Adrenal gland (tissue), 5 donors: ENCODE results near the gene IRF2BP2.

ENCODE experiments used
- POLR2A ChIP-seq, 2 donors: fragments of 450-650 bp; IDR thresholded peaks; one replicate each; pipeline ENCODE4 v1.6.1; 2017; ENCODE audit warnings: antibody characterized with exemption in 2 of 2, mild to moderate bottlenecking in 2 of 2, moderate library complexity in 1 of 2
- TF ChIP-seq, protein P1 (sequence below), 6 experiments: fragments of 450-650 bp in 4 of 6; fragments of 200-600 bp in 2 of 6; sonication (generic) in 1 of 6; IDR thresholded peaks; 1 replicate in 5 of 6; 2 replicates in 1 of 6; pipeline versions ENCODE4 v1.5.1 to v1.8.0; 2016 to 2021; ENCODE audit warnings: antibody characterized with exemption in 6 of 6, mild to moderate bottlenecking in 2 of 6, moderate library complexity in 1 of 6
- donor health status: DM: no; HTN: no; CAD: no.

DNA sequence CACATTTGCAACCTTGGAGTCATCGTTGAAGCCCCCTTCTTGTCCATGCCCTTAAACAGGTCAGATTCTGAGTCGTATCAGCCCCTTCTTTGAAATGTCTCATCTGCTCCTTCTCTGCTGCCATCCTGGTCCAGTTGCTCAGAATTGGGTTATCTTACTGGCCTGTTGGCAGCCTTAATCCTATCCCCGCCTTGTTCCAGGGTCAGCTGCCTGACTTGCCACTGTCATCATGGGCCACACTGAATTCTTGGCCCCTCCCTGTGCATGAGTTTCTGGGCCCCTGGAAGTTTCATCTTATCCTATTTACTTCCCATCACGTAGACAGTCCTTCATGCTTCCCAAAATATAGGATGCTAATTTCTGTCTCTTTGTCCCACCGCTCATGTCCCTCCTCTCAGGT, 23.7 kb downstream of the IRF2BP2 start:
- TF ChIP-seq, protein P1, sequence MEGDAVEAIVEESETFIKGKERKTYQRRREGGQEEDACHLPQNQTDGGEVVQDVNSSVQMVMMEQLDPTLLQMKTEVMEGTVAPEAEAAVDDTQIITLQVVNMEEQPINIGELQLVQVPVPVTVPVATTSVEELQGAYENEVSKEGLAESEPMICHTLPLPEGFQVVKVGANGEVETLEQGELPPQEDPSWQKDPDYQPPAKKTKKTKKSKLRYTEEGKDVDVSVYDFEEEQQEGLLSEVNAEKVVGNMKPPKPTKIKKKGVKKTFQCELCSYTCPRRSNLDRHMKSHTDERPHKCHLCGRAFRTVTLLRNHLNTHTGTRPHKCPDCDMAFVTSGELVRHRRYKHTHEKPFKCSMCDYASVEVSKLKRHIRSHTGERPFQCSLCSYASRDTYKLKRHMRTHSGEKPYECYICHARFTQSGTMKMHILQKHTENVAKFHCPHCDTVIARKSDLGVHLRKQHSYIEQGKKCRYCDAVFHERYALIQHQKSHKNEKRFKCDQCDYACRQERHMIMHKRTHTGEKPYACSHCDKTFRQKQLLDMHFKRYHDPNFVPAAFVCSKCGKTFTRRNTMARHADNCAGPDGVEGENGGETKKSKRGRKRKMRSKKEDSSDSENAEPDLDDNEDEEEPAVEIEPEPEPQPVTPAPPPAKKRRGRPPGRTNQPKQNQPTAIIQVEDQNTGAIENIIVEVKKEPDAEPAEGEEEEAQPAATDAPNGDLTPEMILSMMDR (IDR thresholded peaks at IDR 0.05), result no peak
- TF ChIP-seq POLR2A (IDR thresholded peaks at IDR 0.05), result no peak
